Left ventricle myocardium inferior (tissue), 1 donor: Measurements from ENCODE around the gene CDON. TPM values are rescaled to one million over a fixed set of nuclear protein-coding genes. Genes with fewer than 3 reads are reported as not detected.
"Not testable (repeated sequence)": the region's sequence is repeated elsewhere in the genome, so short reads cannot be mapped to it uniquely, and the experiment has no call there.

Experiments
- DNase-seq: peaks from one replicate; pipeline ENCODE4 v3.0.0-alpha.2; 2020
- H3K27ac ChIP-seq: fragments of 200-600 bp; replicated peaks from 2 replicates; pipeline ENCODE4 v1.8.0; 2021
- H3K27me3 ChIP-seq: fragments of 200-600 bp; 2 replicates; pipeline ENCODE4 v1.8.0; 2021; ENCODE audit warnings: low read depth
- H3K36me3 ChIP-seq: fragments of 200-600 bp; 2 replicates; pipeline ENCODE4 v1.8.0; 2021
- H3K4me1 ChIP-seq: fragments of 200-600 bp; 2 replicates; pipeline ENCODE4 v1.8.0; 2021
- H3K4me3 ChIP-seq: fragments of 200-600 bp; 2 replicates; pipeline ENCODE4 v1.8.0; 2021; ENCODE audit warnings: mild to moderate bottlenecking, moderate library complexity
- H3K9me3 ChIP-seq: fragments of 200-600 bp; replicated peaks from 2 replicates; pipeline ENCODE4 v1.8.0; 2021
- intact Hi-C: fragments of 100-400 bp; cut with micrococcal nuclease; formaldehyde crosslinking; loops from one replicate; pipeline ENCODE4 v1.11.0; 2022
- total RNA-seq: library from RNA; stranded (reverse); fragmentation: NEBNext Ultra II Directional; extraction: Animal tissue kit (Norgen Biotek cat#: 25700); gene quantifications from one replicate; pipeline ENCODE4 v1.2.1, GENCODE V29; 2021
- TF ChIP-seq, protein P1 (sequence below): fragments of 200-600 bp; IDR thresholded peaks from 2 replicates; pipeline ENCODE4 v1.8.0; 2021; ENCODE audit warnings: antibody characterized with exemption, mild to moderate bottlenecking, borderline replicate concordance
- donor health status: DM: no; HTN: yes; CAD: no; lungs with severe emphysema.

CDON gene
- total RNA-seq, 1 donor from 2014 or later: 9.9 TPM

DNA sequence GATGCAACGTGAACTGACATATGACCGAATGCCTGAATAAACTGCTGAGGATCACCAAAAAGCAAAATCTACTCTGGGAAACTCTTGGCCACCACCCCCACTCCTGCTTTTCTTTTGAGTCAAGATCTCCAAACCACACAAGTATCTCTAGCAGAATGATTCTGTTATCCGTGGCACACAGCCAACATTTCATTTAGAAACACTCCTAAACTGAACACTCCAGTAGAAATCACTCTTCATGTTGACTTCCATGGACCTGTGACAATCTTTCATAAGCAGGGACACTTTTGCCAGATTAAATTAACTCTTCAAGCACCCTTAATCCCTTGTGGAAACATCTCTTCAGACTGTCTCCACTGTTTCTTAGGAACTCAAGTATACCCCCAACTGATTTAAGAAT is 72.4 kb downstream of the CDON start:
- intact Hi-C loops: no loop called here
- H3K4me1 ChIP-seq: peaks cover 11% of the 10 kb centered on the region
- peaks cover 21% of the 10 kb centered on the region for H3K36me3 ChIP-seq
- DNase-seq: no peak
- peak overlapping the region; percentile 37 for H3K27ac ChIP-seq
- no peaks in the 10 kb centered on the region for H3K9me3 ChIP-seq
- no peaks in the 10 kb centered on the region for H3K27me3 ChIP-seq
- no peak overlapping the region for H3K4me3 ChIP-seq
- TF ChIP-seq, protein P1, sequence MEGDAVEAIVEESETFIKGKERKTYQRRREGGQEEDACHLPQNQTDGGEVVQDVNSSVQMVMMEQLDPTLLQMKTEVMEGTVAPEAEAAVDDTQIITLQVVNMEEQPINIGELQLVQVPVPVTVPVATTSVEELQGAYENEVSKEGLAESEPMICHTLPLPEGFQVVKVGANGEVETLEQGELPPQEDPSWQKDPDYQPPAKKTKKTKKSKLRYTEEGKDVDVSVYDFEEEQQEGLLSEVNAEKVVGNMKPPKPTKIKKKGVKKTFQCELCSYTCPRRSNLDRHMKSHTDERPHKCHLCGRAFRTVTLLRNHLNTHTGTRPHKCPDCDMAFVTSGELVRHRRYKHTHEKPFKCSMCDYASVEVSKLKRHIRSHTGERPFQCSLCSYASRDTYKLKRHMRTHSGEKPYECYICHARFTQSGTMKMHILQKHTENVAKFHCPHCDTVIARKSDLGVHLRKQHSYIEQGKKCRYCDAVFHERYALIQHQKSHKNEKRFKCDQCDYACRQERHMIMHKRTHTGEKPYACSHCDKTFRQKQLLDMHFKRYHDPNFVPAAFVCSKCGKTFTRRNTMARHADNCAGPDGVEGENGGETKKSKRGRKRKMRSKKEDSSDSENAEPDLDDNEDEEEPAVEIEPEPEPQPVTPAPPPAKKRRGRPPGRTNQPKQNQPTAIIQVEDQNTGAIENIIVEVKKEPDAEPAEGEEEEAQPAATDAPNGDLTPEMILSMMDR: no peak

DNA sequence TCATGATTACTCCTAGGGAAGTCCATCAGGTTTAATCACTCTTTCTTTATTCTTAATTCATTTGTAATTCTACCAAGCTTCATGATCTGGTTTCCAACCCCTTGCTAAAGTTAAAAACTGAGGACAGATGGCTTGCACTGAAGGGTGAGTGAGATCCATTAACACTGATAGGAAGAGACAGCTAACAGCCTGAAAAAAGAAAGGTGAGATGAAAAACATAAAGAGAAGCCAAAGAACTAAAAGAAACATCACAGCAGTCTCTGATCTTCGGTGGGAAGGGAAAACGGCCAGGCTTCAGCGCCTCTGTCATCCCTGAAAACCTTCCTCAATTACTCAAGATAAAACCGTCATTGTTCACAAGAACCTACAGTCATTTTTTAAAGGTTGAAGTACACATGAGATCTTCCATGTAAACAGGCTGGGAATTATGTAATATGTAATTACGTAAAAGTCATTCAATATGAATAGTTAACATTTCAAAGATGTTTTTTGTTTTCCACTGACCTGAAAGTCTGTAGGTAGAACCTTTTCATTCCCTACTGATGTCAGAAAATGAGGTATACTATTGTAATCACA is 75.5 kb downstream of the CDON start:
- intact Hi-C loops: no loop called here
- Histone ChIP-seq H3K36me3 (peaks cover 9% of the 10 kb centered on the region), H3K4me1 (peaks cover 11% of the 10 kb centered on the region), H3K27ac (no peak overlapping the region), H3K27me3 (no peaks in the 10 kb centered on the region), H3K9me3 (no peaks in the 10 kb centered on the region), H3K4me3 (no peak overlapping the region)
- no peak for DNase-seq
- TF ChIP-seq, protein P1: no peak

DNA sequence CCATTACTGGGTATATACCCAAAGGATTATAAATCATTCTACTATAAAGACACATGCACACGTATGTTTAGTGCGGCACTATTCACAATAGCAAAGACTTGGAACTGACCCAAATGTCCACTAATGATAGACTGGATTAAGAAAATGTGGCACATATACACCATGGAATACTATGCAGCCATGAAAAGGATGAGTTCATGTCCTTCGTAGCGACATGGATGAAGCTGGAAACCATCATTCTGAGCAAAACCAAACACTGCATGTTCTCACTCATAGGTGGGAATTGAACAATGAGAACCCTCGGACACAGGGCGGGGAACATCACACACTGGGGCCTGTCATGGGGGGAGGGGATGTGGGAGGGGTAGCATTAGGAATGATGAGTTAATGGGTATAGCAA is 76.7 kb downstream of the CDON start:
- H3K36me3 ChIP-seq, H3K27ac ChIP-seq, intact Hi-C loops: not testable (repeated sequence)

DNA sequence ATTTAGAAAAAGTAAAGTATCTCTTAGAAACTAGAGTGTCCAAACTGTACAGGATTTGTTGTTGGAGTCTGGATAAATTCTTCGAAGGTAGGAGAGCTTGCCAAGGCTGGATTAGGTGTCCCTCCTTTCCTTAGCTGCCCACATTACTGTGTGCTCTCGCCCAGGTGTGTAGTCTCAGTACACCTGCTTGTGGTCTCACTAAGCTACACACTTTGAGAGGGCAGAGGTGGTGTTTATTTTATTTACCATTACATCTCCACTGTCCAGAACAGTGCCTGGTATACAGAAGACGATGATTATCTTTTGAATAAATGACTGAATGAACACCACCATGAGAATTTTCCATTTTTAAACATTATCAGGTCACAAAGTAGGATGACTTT is 80.3 kb downstream of the CDON start:
- intact Hi-C loops: no loop called here
- H3K4me1 ChIP-seq: no peaks in the 10 kb centered on the region
- H3K4me3 ChIP-seq: no peak overlapping the region
- H3K9me3 ChIP-seq: no peaks in the 10 kb centered on the region
- TF ChIP-seq, protein P1: no peak
- no peak overlapping the region for H3K27ac ChIP-seq
- no peak for DNase-seq
- peaks cover 6% of the 10 kb centered on the region for H3K36me3 ChIP-seq
- H3K27me3 ChIP-seq: no peaks in the 10 kb centered on the region

More for the DNA sequence above, 76.7 kb downstream of the CDON start:
- not testable (repeated sequence) for H3K4me3 ChIP-seq, H3K9me3 ChIP-seq, DNase-seq, H3K27me3 ChIP-seq
- H3K4me1 ChIP-seq: peaks cover 10% of the 10 kb centered on the region

DNA sequence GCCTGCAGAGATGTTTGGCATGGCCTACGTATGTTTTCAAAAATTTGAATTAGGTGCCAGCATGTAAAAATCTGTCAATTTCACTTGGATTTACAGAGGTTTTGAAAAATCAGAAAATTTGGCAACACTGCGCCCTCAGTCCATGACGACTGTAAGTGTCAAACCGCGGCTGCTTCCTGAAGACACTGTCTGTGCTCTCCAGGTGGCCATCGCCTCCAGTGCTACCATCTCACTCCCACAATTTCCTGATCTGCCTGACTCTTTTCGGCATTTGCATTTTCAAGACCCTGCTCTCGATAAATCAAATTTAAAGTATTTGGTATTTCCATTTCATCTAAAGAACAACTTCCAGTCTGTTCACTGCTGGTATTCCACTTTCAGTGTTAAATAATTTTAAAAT is 82.2 kb downstream of the CDON start:
- H3K4me1 ChIP-seq: no peaks in the 10 kb centered on the region
- TF ChIP-seq, protein P1: no peak
- intact Hi-C loops: no loop called here
- H3K27ac ChIP-seq: no peak overlapping the region
- no peaks in the 10 kb centered on the region for H3K27me3 ChIP-seq
- no peak overlapping the region for H3K4me3 ChIP-seq
- H3K9me3 ChIP-seq: no peaks in the 10 kb centered on the region
- peaks cover 6% of the 10 kb centered on the region for H3K36me3 ChIP-seq
- DNase-seq: no peak

DNA sequence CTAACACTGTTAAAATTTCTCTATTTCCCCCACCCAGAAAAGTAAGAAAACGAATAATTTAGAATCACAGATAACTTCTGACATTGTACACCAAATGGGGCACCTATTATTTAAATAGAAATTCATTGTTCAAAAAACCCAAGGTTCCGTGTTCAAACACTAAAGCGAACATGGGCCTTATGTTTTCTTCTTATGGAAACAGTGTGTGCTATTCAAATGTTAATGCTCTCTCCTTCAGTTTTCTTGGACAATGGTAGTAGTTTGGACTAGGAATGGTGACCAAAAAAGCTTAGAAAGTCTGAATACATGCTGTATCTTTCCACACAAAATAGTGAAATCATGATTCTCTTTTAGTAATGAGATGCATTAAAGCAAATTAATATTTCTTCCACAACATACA is 83.2 kb downstream of the CDON start:
- intact Hi-C loops: no loop called here
- Histone ChIP-seq H3K27me3 (no peaks in the 10 kb centered on the region), H3K36me3 (peaks cover 6% of the 10 kb centered on the region), H3K4me3 (no peak overlapping the region), H3K4me1 (no peaks in the 10 kb centered on the region), H3K9me3 (no peaks in the 10 kb centered on the region), H3K27ac (no peak overlapping the region)
- DNase-seq: no peak
- TF ChIP-seq, protein P1: no peak
